ENCODE data around the gene RAD51B. TPM values are rescaled to one million over a fixed set of nuclear protein-coding genes. Genes with fewer than 3 reads are reported as not detected.

RAD51B gene
- total and polyA plus RNA-seq, 2 of the 13 experiments (the other 11 are each of a cell fraction or from before 2014, with no cell fraction given) = 7.0 to 9.5 TPM

- no peak for TF ChIP-seq ZNF619 (CRISPR knock-in tag; IDR thresholded peaks at IDR 0.05)
- peak; percentile 76 for TF ChIP-seq ATF1 (CRISPR knock-in tag; IDR thresholded peaks at IDR 0.05)
- TF ChIP-seq RNF219 (CRISPR knock-in tag; IDR thresholded peaks at IDR 0.05) = no peak
- no peak for TF ChIP-seq GFI1 (CRISPR knock-in tag; IDR thresholded peaks at IDR 0.05; ENCODE audit: borderline replicate concordance)
- peak; percentile 57; the same call in 1 of the 2 replicates for TF ChIP-seq FOXK2 (IDR thresholded peaks at IDR 0.05)
- TF ChIP-seq MIER3 (CRISPR knock-in tag; IDR thresholded peaks at IDR 0.05; ENCODE audit: borderline replicate concordance) = peak; percentile 44; the same call in 1 of the 2 replicates
- 0 out of 2 replicates have a peak, but pooled peaks have one; percentile 41 for TF ChIP-seq ETV6 (CRISPR knock-in tag; conservative IDR thresholded peaks at IDR 0.05)
- TF ChIP-seq FOXK1 (CRISPR knock-in tag; IDR thresholded peaks at IDR 0.05; ENCODE audit: borderline replicate concordance, low read depth) = peak; percentile 74
- TF ChIP-seq ZNF331 (CRISPR knock-in tag; IDR thresholded peaks at IDR 0.05) = peak; percentile 41; the same call in 1 of the 2 replicates
- TF ChIP-seq PAF1 (CRISPR knock-in tag; IDR thresholded peaks at IDR 0.05) = no peak
- peak; percentile 98 for TF ChIP-seq KAT8 (CRISPR knock-in tag; IDR thresholded peaks at IDR 0.05)
- TF ChIP-seq CENPBD1 (CRISPR knock-in tag; IDR thresholded peaks at IDR 0.05; ENCODE audit: borderline replicate concordance, low read depth) = no peak
- peak; percentile 82 for TF ChIP-seq NFYC (CRISPR knock-in tag; IDR thresholded peaks at IDR 0.05)
- 0 out of 2 replicates have a peak, but pooled peaks have one; percentile 30 for TF ChIP-seq BCL6 (CRISPR knock-in tag; IDR thresholded peaks at IDR 0.05)
- TF ChIP-seq GZF1 (CRISPR knock-in tag; IDR thresholded peaks at IDR 0.05) = no peak
- TF ChIP-seq SP1 (IDR thresholded peaks at IDR 0.05) = no peak
- TF ChIP-seq SP1 (CRISPR knock-in tag; IDR thresholded peaks at IDR 0.05) = 0 out of 2 replicates have a peak, but pooled peaks have one; percentile 8
- TF ChIP-seq HNF4A (CRISPR knock-in tag; IDR thresholded peaks at IDR 0.05) = 0 out of 2 replicates have a peak, but pooled peaks have one; percentile 16
- no peak for TF ChIP-seq NFIB (CRISPR knock-in tag; IDR thresholded peaks at IDR 0.05; ENCODE audit: borderline replicate concordance)
- TF ChIP-seq MEF2D (CRISPR knock-in tag; IDR thresholded peaks at IDR 0.05) = peak; percentile 91
- TF ChIP-seq THRA (CRISPR knock-in tag; IDR thresholded peaks at IDR 0.05; ENCODE audit: borderline replicate concordance) = peak; percentile 40; the same call in 1 of the 2 replicates
- peak; percentile 45 for TF ChIP-seq ELF1 (CRISPR knock-in tag; IDR thresholded peaks at IDR 0.05)
- TF ChIP-seq RELA (CRISPR knock-in tag; IDR thresholded peaks at IDR 0.05) = no peak
- TF ChIP-seq PHF21A (CRISPR knock-in tag; IDR thresholded peaks at IDR 0.05) = 0 out of 2 replicates have a peak, but pooled peaks have one; percentile 42
- TF ChIP-seq USF2 (IDR thresholded peaks at IDR 0.05; ENCODE audit: low read depth, low read length) = peak; percentile 98
- TF ChIP-seq USF2 (CRISPR knock-in tag; IDR thresholded peaks at IDR 0.05; ENCODE audit: borderline replicate concordance) = peak; percentile 99; the same call in 1 of the 2 replicates
These were observed 3.1 kb upstream of the RAD51B start, which contains the start of gene ZFYVE26 (continued) for GRCh38 chr14:67816326-67817002.

Measured in HepG2 (cell line).